Measurements from ENCODE around the gene TMC1.
"Not testable (repeated sequence)": the region's sequence is repeated elsewhere in the genome, so short reads cannot be mapped to it uniquely, and the experiment has no call there.

The TMC1 gene

GRCh38 chr9:72862788-72863187 is 341.4 kb downstream of the TMC1 start:
- ATAC-seq: not testable (repeated sequence)

- TF ChIP-seq PPARA (CRISPR knock-in tag; IDR thresholded peaks at IDR 0.05; ENCODE audit: borderline replicate concordance) (no peak), ZNF70 (CRISPR knock-in tag; IDR thresholded peaks at IDR 0.05) (no peak), ZFP30 (CRISPR knock-in tag; IDR thresholded peaks at IDR 0.05) (no peak)
- ATAC-seq: no peak
Measured at GRCh38 chr9:72863456-72864094, 342.2 kb downstream of the TMC1 start.

GRCh38 chr9:72864327-72864726 is 342.9 kb downstream of the TMC1 start:
- no peak for ATAC-seq
- TF ChIP-seq ZC3H10 (CRISPR knock-in tag; IDR thresholded peaks at IDR 0.05) (no peak), TSHZ2 (CRISPR knock-in tag; IDR thresholded peaks at IDR 0.05) (no peak), PATZ1 (CRISPR knock-in tag; IDR thresholded peaks at IDR 0.05; ENCODE audit: borderline replicate concordance) (no peak), ZNF565 (CRISPR knock-in tag; conservative IDR thresholded peaks at IDR 0.05; ENCODE audit: low read depth) (no peak), ZFP3 (CRISPR knock-in tag; IDR thresholded peaks at IDR 0.05) (no peak), ZNF70 (CRISPR knock-in tag; IDR thresholded peaks at IDR 0.05) (no peak), ESRRG (CRISPR knock-in tag; IDR thresholded peaks at IDR 0.05) (no peak), ZFP30 (CRISPR knock-in tag; IDR thresholded peaks at IDR 0.05) (no peak), BACH2 (CRISPR knock-in tag; IDR thresholded peaks at IDR 0.05; ENCODE audit: borderline replicate concordance) (no peak), CREB5 (CRISPR knock-in tag; IDR thresholded peaks at IDR 0.05; ENCODE audit: low read depth) (no peak), RARB (CRISPR knock-in tag; IDR thresholded peaks at IDR 0.05) (no peak), OSR1 (CRISPR knock-in tag; IDR thresholded peaks at IDR 0.05) (no peak), CSRNP3 (CRISPR knock-in tag; IDR thresholded peaks at IDR 0.05) (no peak), TOX (CRISPR knock-in tag; IDR thresholded peaks at IDR 0.05; ENCODE audit: borderline replicate concordance) (no peak), SNAI2 (CRISPR knock-in tag; IDR thresholded peaks at IDR 0.05) (no peak), CSDC2 (CRISPR knock-in tag; IDR thresholded peaks at IDR 0.05) (no peak), ZNF8 (CRISPR knock-in tag; IDR thresholded peaks at IDR 0.05) (no peak), GLIS3 (CRISPR knock-in tag; IDR thresholded peaks at IDR 0.05) (no peak), TCF4 (CRISPR knock-in tag; IDR thresholded peaks at IDR 0.05; ENCODE audit: borderline replicate concordance) (no peak)

- no peak for TF ChIP-seq RARB (CRISPR knock-in tag; IDR thresholded peaks at IDR 0.05)
- no peak for TF ChIP-seq ZC3H10 (CRISPR knock-in tag; IDR thresholded peaks at IDR 0.05)
- TF ChIP-seq CREB5 (CRISPR knock-in tag; IDR thresholded peaks at IDR 0.05; ENCODE audit: low read depth): no peak
- no peak for TF ChIP-seq ZNF70 (CRISPR knock-in tag; IDR thresholded peaks at IDR 0.05)
- TF ChIP-seq SNAI2 (CRISPR knock-in tag; IDR thresholded peaks at IDR 0.05): no peak
- no peak for TF ChIP-seq CSRNP3 (CRISPR knock-in tag; IDR thresholded peaks at IDR 0.05)
- no peak for TF ChIP-seq ZFP3 (CRISPR knock-in tag; IDR thresholded peaks at IDR 0.05)
- TF ChIP-seq ZNF8 (CRISPR knock-in tag; IDR thresholded peaks at IDR 0.05): no peak
- no peak for TF ChIP-seq GLIS3 (CRISPR knock-in tag; IDR thresholded peaks at IDR 0.05)
- no peak for TF ChIP-seq ZNF565 (CRISPR knock-in tag; conservative IDR thresholded peaks at IDR 0.05; ENCODE audit: low read depth)
- TF ChIP-seq POU6F1 (CRISPR knock-in tag; IDR thresholded peaks at IDR 0.05; ENCODE audit: borderline replicate concordance, low read depth): no peak
- no peak for TF ChIP-seq PPARA (CRISPR knock-in tag; IDR thresholded peaks at IDR 0.05; ENCODE audit: borderline replicate concordance)
- no peak for ATAC-seq
Measured at GRCh38 chr9:72871685-72872084, 350.3 kb downstream of the TMC1 start.

All from SK-N-SH treated with all-trans-retinoic acid at 6 μM for 48 hours (cell line).